HG03060 (cell line): ENCODE data around the gene ELP5.
A peak's percentile ranks its signal among the peaks of the same experiment; 100 is the strongest.

Experiments used
- ATAC-seq: cut with Tn5 transposase; IDR thresholded peaks from one replicate; pipeline ENCODE4 v1.9.1; 2021; ENCODE audit warnings: low read depth, moderate number of reproducible peaks; ENCODE audit not compliant: unreplicated experiment

Gene ELP5

GRCh38 chr17:7252176-7253043 lies at the start of gene ELP5:
Gene ELP5, plus strand, starts transcription at chr17:7252215. Its CDS starts 336 bp downstream, at chr17:7252551.
- ATAC-seq, result peak; percentile 39

- ATAC-seq, result no peak
Observed at GRCh38 chr17:7203391-7203790, 48.6 kb upstream of the ELP5 start.

- ATAC-seq, result no peak
Observed at GRCh38 chr17:7204336-7204735, 47.7 kb upstream of the ELP5 start.

GRCh38 chr17:7204828-7205461 lies 47.1 kb upstream of the ELP5 start:
- no peak for ATAC-seq

GRCh38 chr17:7205561-7205960 lies 46.5 kb upstream of the ELP5 start:
- ATAC-seq, result no peak

GRCh38 chr17:7207120-7208001 lies 44.7 kb upstream of the ELP5 start:
- ATAC-seq, result no peak

- ATAC-seq, result no peak
Observed at GRCh38 chr17:7208027-7208571, 43.9 kb upstream of the ELP5 start.

- no peak for ATAC-seq
Observed at GRCh38 chr17:7208754-7209460, 43.1 kb upstream of the ELP5 start.

GRCh38 chr17:7211491-7212273 lies 40.3 kb upstream of the ELP5 start:
- ATAC-seq, result no peak

GRCh38 chr17:7213895-7214299 lies 38.1 kb upstream of the ELP5 start:
- no peak for ATAC-seq

GRCh38 chr17:7214300-7215135 lies 37.5 kb upstream of the ELP5 start:
- peak; percentile 59 for ATAC-seq

- no peak for ATAC-seq
Observed at GRCh38 chr17:7215136-7215638, 36.8 kb upstream of the ELP5 start.

- no peak for ATAC-seq
Observed at GRCh38 chr17:7215652-7216180, 36.3 kb upstream of the ELP5 start.

GRCh38 chr17:7216242-7217112 lies 35.5 kb upstream of the ELP5 start:
- ATAC-seq, result no peak

GRCh38 chr17:7217113-7217987 lies 34.7 kb upstream of the ELP5 start:
- ATAC-seq, result no peak

- no peak for ATAC-seq
Observed at GRCh38 chr17:7218166-7218565, 33.8 kb upstream of the ELP5 start.
